ENCODE measurements around the gene NPAS3.

DNA sequence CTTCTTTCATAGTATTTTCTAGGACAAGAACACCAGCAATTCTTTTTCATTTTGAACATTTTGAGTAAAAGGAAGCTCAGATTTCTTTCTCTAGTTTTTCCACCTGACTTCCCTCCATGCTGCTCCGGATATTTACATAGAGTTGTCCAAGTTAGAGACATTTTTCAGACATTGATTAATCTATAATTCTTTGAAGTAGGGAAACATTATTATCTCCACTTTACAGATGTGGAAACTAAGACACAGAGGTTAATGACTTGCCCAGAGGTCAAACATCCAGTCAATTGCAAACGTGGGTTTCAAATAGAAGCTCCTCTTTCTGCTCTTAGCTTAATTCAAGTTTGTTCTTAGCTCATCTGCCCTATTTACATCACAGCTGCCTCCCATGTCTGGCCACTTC is 873.9 kb downstream of the NPAS3 start:
- no peak for TF ChIP-seq TAF1 (IDR thresholded peaks at IDR 0.05; ENCODE audit: borderline replicate concordance, insufficient read depth, low read length)
- TF ChIP-seq SIN3A (IDR thresholded peaks at IDR 0.05; ENCODE audit: borderline replicate concordance, insufficient read depth, low read length), result no peak

Data from PFSK-1 (cell line).